NCI-H187 treated with DMSO at 0.1 percent for 48 hours (cell line): Measurements from ENCODE around the gene GLIS1.

Experiments used
- DNase-seq: peaks from one replicate; lab custom pipeline; 2025; lab: John Stamatoyannopoulos, UW

GLIS1 gene

DNA sequence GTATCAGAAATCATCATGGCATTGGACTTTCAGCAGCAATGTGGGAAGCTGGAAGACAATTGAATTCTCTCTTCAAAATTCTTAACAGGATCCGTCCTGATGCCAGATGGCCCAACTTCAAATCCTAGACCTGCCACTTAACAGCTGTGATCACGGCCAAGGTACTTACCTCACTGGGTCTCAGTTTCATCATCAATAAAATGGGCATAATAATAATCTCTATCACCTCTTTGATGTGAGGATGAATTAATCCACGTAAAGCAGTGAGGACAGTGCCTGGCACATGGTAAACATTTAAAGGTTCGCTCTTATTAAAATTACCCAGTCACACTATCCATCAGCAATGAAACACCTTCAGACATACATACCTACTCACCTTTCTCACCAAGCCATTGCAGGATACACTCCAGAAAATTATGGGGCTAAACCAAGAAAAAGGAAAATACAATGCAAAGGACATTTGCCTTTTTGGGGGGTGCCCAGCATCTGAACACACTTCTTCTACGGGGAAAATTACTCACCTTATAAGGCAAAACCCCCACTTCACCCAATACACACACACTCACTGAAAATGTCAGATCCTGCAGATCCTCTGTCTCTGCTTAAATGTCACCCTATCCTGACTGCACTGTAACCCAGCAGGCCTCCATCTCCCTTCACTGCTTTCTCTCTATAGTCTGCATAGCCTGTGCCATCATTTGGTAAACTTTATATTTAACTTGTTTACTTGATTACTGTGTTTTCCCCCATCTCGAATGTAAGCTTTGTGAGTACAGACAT lies 21.7 kb downstream of the GLIS1 start:
- DNase-seq, result no peak

DNA sequence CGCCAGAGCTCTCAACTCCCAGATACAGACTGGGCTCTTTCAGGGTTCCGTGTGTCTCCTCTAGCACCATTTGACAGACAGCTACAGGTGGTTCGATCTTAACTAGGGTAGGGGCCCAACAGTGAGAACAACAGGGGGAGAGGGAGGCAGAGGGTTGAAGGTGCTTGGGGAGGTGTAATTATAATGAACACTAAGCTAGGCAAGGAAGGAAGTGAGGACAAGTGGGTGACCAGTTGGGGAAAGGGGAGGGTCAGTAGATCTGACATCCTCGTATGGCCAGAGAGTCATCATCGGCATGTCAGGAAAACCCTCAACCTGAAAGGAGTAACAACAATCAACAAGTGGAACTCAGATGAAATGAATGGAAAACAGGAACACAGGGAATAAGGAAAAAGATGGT lies 22.8 kb downstream of the GLIS1 start:
- DNase-seq, result no peak

DNA sequence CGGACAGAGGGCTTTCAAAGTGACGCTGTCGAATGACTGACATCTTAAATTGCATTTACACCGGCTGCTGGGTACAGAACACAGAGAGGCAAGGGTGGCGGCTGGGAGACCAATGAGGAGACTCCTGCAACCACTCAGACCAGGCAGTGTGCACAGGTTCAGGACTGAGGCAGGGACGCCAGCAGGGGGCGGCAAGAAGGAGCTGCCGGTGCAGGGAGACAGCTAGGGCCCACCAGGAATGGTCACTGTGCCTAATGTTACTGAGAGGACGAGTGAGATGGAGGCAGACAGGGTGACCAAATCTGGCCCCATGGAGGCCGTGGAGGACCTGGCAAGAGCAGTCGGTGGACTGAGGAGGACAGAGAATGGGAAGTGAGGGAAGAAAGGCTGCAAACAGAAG lies 23.5 kb downstream of the GLIS1 start:
- DNase-seq, result no peak

DNA sequence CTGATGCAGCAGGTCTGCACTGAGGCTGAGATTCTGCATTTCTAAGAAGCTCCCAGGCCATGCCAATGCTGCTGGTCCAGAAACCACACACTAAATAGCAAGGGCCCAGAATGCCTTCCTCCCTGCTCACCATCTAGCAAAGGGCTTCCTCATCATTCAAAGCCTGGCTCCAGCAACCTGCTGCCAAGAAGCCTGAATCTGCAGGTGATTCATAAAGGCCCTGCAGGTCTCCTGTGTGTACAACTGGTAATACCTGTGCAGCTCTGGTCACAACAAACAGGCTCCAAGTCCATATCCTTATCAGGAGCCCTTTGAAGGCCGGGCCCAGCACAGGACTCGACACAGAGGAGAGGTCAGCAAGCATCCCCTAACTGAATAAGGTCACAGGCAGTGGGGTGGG lies 26.7 kb downstream of the GLIS1 start:
- no peak for DNase-seq

DNA sequence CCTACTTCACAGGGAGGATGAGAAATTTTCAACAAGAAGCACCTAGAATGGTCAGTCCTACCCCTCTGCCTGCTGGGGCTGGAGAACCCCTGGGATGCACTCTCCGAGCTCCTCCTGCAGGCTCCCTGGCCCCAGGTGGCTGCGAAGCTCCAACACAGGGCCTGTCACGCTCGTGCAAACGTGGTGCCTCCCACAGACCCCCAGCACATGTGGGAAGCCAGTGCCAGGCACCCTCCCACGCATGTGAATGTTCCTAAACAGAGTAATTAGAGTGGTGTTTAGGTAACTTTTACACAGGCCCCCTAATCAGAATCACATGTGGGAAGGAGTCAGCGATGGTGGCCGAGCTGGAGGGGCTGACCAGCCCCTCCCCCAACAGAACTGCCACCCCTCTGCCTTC lies 28.4 kb downstream of the GLIS1 start:
- DNase-seq, result no peak

DNA sequence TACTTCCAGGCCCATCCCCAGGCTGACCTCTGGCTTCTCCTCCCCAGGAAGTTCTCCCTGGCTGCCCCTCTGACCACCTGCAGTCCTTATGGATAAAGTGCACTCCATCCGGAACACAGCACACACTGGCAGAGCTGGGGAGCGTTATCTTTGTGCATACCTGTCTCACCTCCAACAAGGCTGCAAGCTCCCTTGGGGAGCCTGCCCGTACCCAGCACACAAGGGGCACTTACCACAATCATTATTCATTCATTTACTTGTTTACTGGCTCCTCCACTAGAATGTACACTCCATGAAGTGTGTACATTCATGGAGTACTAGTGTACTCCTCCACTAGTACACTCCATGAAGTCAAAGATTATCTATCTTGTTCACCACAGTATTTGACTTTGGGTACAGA lies 30.3 kb downstream of the GLIS1 start:
- DNase-seq, result no peak

DNA sequence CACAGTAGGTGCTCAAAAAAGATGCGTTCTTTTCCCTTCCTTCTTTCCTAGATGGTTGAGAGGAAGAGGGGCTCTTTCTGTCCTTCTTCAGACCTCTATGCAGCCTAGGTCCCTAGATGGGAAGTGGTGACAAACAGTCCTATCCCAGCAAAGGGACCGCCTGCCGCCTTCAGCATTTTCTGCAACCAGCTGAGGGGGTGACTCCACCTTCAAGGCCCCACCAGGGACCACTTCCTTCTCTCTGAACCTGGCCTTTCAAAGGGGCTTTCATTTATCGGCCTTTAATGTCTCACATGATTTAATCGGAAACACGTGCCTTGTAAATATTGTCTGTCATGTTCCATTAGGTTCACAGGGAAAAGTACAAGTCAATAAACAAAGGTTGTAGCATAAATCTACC lies 32.6 kb downstream of the GLIS1 start:
- no peak for DNase-seq

DNA sequence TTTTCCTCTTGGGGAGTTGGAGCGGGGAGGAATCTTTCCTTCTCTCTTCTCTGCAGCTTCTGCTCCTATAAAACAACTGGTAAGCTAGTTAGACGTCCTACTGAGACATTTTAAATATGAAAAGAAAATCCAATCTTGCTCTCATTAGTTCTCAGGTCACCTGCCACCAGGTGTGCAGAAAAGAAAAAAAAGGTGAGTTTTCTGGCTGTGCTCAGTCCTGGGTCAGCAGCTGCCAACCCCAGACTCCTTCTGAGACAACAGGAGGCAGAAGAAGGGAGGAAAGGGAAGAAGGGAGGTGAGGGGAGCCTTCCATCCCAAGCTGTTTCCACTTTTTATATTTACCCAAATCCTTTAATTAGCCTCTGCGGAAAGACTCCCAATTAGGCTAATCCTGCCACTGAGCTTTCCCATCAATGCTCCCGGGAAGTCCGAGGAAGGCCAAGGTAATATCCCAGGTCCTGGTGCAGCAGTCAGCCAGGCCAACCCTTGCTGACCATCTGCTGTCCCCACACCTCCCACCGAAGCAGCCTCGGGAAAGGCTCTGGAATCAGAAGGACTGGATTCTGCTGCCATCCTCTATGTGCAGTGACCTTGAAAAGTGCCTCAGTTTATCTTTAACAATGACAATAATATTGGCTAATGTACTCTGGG lies 33.4 kb downstream of the GLIS1 start:
- no peak for DNase-seq

DNA sequence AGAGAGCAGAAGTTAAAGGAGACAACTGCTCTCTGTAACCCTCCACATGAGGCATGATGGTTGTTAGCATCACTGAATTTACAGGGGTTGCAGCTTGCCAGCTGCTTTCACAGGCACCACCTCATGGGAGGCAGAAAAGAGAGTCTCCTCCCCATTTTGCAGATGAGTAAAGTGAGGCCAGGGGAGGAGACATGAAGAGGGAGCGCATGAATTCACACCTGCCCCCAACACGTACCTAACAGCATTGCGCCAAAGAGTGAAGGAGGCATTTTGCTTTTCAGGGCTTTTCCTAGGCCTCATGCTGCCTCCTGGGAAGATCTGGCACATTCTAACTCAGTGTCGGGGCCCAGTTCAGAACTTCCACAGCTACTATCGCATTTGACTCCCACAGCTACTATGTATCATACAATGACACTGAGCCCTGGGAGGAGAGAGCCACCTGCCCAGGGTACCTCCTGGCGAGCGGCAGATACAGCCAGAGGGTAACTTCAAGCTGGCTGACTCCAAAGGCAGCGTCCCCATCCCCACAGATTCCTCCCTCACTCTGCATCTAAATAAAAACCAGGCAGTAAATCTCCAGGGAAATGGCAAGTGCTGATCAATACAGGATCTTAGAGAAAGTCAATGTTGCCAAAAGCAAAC lies 34.0 kb downstream of the GLIS1 start:
- no peak for DNase-seq

DNA sequence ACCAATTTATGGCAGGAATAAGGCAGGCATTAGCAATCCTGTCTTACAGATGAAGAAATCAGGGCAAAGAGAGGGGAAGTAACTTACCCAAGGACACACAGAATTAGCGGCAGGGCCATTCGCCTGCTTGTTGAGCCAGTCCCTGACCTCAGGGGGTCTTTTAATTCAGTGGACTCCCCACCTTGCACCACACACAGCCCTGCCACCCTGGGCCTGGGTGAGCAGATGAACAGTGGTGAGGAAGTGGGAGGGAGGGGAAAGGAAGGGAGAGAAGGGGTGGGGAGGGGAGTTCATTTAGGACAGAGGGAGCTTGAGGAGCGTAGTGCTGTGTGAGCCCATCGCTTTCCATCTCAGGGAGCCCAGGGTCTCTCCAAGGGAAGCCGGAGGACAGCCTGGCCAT lies 34.7 kb downstream of the GLIS1 start:
- no peak for DNase-seq

DNA sequence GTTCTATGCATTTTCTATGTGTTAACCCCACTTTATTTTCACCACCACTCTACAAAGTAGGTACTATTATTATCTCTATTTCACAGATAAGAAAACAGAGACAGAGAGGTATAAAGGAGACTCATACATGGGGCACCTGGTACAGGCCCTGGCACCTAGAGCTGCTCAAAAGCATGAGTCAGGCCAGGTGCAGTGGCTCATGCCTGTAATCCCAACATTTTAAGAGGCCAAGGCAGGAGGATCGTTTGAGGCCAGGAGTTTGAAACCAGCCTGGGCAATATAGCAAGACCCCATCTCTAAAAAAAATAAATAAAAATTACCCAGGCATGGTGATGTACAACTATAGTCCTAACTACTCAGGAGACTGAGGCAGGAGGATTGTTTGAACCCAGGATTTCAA lies 35.8 kb downstream of the GLIS1 start:
- DNase-seq, result no peak

DNA sequence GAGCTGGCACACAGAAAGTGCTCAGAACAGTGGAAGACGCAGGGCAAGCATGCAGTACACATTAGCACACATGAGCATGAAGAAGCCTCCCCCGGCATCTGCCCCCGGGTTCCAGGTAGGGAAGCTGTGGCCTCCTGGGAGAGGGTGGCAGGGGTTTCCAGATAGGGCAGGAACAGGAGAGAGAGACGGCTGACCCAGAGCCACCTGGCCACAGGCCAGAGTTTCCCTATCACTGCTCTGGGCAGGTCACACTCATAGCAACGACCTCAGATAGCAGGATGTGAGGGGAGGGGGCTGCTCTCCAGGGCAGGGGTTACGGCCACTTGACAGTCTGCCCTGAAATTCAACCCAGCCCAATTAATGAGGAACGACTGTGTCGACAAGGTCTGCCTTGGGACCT lies 36.6 kb downstream of the GLIS1 start:
- DNase-seq, result no peak

DNA sequence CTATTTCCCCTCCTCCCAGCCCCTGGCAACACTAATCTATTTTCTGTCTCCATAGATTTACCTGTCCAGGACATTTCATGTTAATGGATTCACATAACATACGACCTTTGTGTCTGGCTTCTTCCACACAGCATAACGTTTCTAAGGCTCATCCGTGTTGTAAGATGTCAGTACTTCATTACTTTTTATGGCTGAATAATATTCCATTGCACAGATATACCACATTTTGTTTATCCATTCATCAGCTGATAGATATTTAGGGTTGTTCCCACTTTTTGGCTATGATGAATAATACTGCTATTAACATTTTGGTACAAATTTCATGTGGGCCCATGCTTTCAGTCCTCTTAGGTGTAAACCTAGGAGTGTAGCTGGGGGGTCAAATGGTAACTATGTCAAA lies 38.2 kb downstream of the GLIS1 start:
- DNase-seq, result no peak

DNA sequence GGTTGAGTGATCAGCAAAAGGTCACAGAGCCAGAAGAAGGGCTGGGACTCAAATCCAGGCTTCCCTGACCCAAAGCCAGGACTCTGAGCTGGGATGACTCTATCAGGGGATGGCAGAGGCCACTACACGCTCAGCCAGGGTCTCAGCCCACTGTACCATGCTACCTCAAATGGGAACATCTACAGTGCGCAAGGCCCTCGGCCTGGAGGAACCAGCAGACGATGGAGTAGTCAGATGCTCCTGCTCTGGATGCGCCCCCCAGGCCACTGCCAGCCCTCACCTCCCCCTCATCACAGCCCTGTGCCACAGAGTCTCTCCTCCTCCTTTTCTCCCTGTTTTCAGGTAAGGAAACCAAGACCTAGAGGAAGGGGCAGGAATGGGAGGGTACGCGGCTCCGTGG lies 39.0 kb downstream of the GLIS1 start:
- DNase-seq, result no peak

DNA sequence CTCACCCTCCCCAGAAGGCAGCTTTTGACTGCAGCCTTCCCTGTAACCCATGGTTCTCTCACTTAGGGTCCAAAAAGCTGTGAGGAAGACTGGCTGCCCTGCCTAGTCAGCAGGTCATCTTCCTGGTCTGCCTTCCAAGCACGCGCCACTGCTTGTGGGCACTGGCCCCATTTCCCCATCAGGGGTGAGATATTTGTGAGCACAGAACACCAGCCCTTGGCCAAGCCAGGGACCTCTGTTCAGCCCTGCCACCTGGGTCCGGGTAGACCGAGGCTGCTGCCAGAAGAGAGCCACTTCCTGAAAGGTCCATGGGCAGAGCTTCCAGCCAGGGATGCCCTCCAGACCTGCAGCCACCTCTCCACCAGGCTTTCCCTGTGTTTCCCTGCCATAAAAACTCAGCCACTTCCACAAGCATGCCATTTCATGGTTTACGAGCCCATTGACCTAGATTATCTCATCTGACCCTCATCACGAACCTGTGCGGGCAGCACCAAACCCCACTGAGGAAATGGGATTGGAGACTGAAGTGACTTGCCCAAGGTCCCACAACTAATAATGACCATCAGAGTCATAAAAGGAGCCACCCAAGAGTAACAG lies 40.5 kb downstream of the GLIS1 start:
- no peak for DNase-seq

DNA sequence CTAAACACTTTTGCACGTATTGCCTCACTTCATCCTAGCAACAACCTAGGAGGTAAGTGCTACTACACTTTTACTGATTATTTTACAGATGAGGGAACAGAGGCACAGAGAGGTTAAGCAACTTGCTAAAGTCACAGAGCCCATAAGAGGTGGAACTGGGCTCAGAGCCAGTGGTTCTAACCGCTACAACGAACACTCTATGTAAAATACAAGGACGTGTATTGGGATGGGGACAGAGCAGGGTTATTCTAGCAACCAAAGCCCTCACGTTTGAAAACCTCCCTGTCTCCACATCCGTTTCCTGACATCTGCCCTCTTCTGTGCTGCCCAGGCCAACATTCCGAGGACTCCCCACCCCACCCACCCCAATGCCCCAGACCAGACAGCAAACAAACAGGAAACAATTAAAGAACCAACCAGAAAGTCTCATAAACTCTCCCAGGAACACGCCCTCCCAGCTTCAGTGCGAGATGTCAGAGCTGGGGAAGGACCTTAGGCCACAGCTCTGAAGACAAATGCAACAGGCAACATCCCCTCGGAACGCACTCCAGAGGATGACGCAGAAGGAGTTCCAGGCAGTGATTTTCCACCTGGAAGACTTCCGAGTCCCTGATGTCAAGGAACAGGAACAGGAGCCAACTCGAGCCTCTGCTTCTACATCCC lies 41.1 kb downstream of the GLIS1 start:
- DNase-seq, result no peak

DNA sequence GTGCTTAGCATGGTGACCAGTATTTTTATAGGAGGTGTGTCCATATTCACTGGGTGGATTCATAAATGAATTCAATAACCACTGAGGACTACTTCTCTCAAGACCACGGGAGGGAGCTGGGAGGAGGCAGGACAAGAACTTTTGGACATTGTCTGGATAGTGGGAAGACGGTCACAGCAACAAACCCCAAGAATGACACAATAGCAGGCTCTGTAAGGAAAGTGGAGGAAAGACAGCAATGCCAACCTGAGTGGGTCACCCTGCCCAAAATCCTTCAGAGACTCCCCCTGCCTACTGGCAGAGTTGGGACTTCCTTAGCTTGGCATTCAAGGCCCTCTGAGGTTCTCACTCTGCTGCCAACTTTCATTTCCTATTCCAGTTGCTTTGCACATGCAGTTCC lies 42.0 kb downstream of the GLIS1 start:
- DNase-seq, result no peak

DNA sequence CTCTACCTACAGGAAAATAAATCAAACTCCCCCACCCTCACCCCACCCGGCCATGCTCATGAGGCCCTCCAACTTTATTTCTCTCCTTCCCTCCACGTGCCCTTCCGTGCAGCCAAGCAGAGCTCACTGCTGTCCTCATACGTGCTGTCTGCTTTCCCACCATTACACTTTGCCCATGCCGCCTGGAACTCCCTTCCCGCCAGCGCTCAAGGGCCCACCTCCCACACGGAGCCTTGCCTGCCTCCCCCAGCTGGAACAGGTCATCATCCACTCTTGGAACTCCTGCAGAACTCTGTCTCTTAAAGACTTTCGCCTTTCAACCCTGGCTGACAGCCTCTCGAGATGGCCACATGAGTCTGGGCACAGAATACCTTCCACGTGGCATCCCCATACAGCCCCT lies 42.4 kb downstream of the GLIS1 start:
- no peak for DNase-seq

DNA sequence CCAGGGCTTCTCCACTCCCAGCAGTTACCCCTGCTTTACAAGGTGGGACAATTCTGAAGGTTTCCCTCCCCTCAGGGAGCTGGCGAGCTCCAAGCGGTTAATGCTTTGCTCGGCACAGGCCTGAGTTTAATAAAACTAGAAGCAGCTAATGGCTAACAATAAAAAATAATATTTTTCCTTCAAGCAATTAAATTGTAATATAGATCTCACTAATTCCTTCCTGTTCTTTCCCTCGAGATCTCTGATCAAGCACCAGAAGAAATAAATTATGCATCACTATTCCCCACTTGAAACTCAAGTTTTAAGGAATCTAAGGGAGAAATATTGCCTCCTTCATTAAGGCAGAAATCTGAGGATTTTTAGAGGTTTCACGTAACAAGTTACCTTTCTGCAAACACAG lies 42.9 kb downstream of the GLIS1 start:
- DNase-seq, result no peak

DNA sequence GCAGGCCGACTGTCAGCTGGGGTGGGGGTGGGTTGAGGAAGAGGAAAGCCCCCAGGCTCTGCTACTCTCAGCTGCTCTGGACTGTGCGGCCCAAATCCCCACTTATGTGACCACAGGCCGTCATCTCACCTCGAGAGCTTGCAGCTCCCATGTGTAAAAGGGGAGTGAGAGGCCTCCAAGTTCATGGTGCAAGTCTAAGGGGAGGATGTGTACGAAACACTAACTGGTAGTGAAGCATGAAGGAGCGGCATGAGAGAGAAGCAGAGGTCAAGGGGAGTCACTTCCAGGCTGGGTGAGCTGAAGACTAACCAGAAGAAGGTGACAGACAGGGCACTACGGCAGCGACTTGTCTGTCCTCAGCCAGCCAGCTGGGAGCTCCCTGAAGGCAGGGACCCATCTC lies 43.8 kb downstream of the GLIS1 start:
- DNase-seq, result no peak

DNA sequence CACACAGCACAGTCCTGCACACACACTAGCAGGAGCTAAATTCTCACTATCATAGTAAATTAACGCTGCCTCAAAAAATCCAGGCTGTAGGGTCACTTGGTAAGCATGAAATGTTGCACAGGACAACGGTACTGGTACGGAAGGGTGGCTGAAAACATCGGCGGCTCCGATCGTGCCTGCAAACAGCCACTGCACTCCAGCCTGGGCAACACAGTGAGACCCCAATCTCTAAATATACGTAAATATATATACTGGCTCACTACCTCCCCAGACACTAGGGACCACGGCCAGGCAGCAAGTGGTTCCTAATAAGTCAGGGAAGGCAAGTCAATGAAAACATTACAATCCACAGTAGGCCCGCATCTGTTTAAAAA lies 44.3 kb downstream of the GLIS1 start:
- DNase-seq, result no peak
